H1 (cell line): ENCODE measurements around the gene TECTB. TPM values are rescaled to one million over a fixed set of nuclear protein-coding genes. Genes with fewer than 3 reads are reported as not detected.

ENCODE experiments used
- CTCF ChIA-PET: fragments of 300-600 bp; sonication (Branson Sonifier 250); formaldehyde crosslinking; loops from one replicate; lab custom pipeline; 2021; ENCODE audit not compliant: partially characterized antibody; lab: Charles Lee
- POLR2A ChIA-PET: fragments of 300-600 bp; sonication (Branson Sonifier 250); formaldehyde crosslinking; loops from one replicate; lab custom pipeline; 2021; ENCODE audit warnings: inconsistent platforms; ENCODE audit not compliant: partially characterized antibody; lab: Charles Lee
- DNase-seq, 2 experiments: peaks; one replicate each; pipeline versions ENCODE4 v3.0.0 to v3.0.0-alpha.2; 2010 to 2022; ENCODE audit warnings: low spot score in 2 of 2, low read depth in 1 of 2, mixed read lengths in 1 of 2
- FAIRE-seq: peaks from 2 replicates; lab custom pipeline; 2011; peaks lifted over from hg19 to GRCh38; lab: Jason Lieb, UNC
- H2AFZ ChIP-seq: 2 replicates; pipeline ENCODE4 v1.8.1; 2012; ENCODE audit warnings: low read length, inconsistent platforms
- H2AK5ac ChIP-seq: 2 replicates; pipeline ENCODE4 v1.6.1; 2013; ENCODE audit warnings: low read depth, low read length
- H2BK120ac ChIP-seq: replicated peaks from 2 replicates; pipeline ENCODE3; 2013; ENCODE audit warnings: low read depth, low read length, inconsistent platforms
- H2BK12ac ChIP-seq: 2 replicates; pipeline ENCODE4 v1.6.1; 2013; ENCODE audit warnings: low read depth, low read length
- H2BK15ac ChIP-seq: 2 replicates; pipeline ENCODE4 v1.6.1; 2013; ENCODE audit warnings: low read length
- H2BK20ac ChIP-seq: 2 replicates; pipeline ENCODE4 v1.6.1; 2013; ENCODE audit warnings: low read length
- H2BK5ac ChIP-seq: 2 replicates; pipeline ENCODE4 v1.6.1; 2013; ENCODE audit warnings: low read depth, low read length
- H3K14ac ChIP-seq: 2 replicates; pipeline ENCODE4 v1.6.1; 2013; ENCODE audit warnings: inconsistent platforms; ENCODE audit not compliant: insufficient read length
- H3K18ac ChIP-seq: 2 replicates; pipeline ENCODE4 v1.6.1; 2013; ENCODE audit warnings: low read length; ENCODE audit errors: extremely low read depth
- H3K23ac ChIP-seq: 2 replicates; pipeline ENCODE4 v1.6.1; 2013; ENCODE audit warnings: inconsistent platforms; ENCODE audit not compliant: insufficient read length
- H3K23me2 ChIP-seq: 2 replicates; pipeline ENCODE4 v1.6.1; 2013; ENCODE audit warnings: low read depth, low read length
- H3K27ac ChIP-seq: 2 replicates; pipeline ENCODE4 v1.6.1; 2011; ENCODE audit warnings: low read depth, low read length, inconsistent platforms
- H3K27me3 ChIP-seq, 4 experiments: replicated peaks in 1 of 4; 1 replicate in 1 of 4; 2 replicates in 3 of 4; pipeline versions ENCODE4 v1.6.1 to v1.8.1; 2011 to 2013; ENCODE audit warnings: low read length in 3 of 4, mild to moderate bottlenecking in 3 of 4, inconsistent platforms in 2 of 4, mixed read lengths in 2 of 4, moderate library complexity in 1 of 4; ENCODE audit not compliant: control insufficient read depth in 3 of 4, insufficient read depth in 3 of 4; ENCODE audit errors: extremely low read depth in 1 of 4
- H3K36me3 ChIP-seq, 4 experiments: 2 replicates each; pipeline versions ENCODE4 v1.6.1 to v1.8.1; 2011 to 2013; ENCODE audit warnings: mild to moderate bottlenecking in 4 of 4, low read length in 3 of 4, moderate library complexity in 2 of 4, control low read depth in 1 of 4, inconsistent platforms in 1 of 4; ENCODE audit not compliant: insufficient read depth in 4 of 4, control insufficient read depth in 2 of 4
- H3K4ac ChIP-seq: replicated peaks from 2 replicates; pipeline ENCODE3; 2013; ENCODE audit warnings: low read length, low read depth, mixed read lengths, inconsistent platforms; ENCODE audit not compliant: insufficient read length
- H3K4me1 ChIP-seq, 4 experiments: replicated peaks in 1 of 4; 1 replicate in 1 of 4; 2 replicates in 3 of 4; pipeline versions ENCODE4 v1.6.1 to v1.8.1; 2011 to 2013; ENCODE audit warnings: low read length in 3 of 4, inconsistent platforms in 2 of 4, mixed read lengths in 1 of 4; ENCODE audit not compliant: insufficient read depth in 4 of 4, control insufficient read depth in 3 of 4
- H3K4me2 ChIP-seq, 2 experiments: 2 replicates each; pipeline versions ENCODE4 v1.6.1 to v1.8.1; 2011 to 2013; ENCODE audit warnings: low read depth in 2 of 2, low read length in 2 of 2, control low read depth in 1 of 2, inconsistent platforms in 1 of 2, mild to moderate bottlenecking in 1 of 2; ENCODE audit not compliant: insufficient read depth in 1 of 2
- H3K4me3 ChIP-seq, 4 experiments: fragments of 200-600, 300-600 bp in 1 of 4; sonication (generic), shearing (Covaris generic), sonication (Bioruptor Twin) in 1 of 4; 2 replicates each; pipeline versions ENCODE4 v1.5.1 to v1.8.1; 2011 to 2016; ENCODE audit warnings: low read length in 4 of 4, low read depth in 3 of 4, control low read depth in 2 of 4, inconsistent platforms in 2 of 4, mild to moderate bottlenecking in 2 of 4, mixed read lengths in 1 of 4, moderate library complexity in 1 of 4; ENCODE audit not compliant: insufficient read depth in 2 of 4; ENCODE audit errors: extremely low read depth in 1 of 4
- H3K56ac ChIP-seq: replicated peaks from 2 replicates; pipeline ENCODE3; 2013; ENCODE audit warnings: low read depth, mild to moderate bottlenecking, mixed read lengths, low read length, inconsistent platforms; ENCODE audit not compliant: insufficient read length
- H3K79me1 ChIP-seq: 2 replicates; pipeline ENCODE4 v1.6.1; 2013; ENCODE audit warnings: low read depth, low read length, control low read depth
- H3K79me2 ChIP-seq, 2 experiments: 2 replicates each; pipeline versions ENCODE4 v1.6.1 to v1.8.1; 2012 to 2013; ENCODE audit warnings: low read length in 2 of 2, mild to moderate bottlenecking in 2 of 2, inconsistent platforms in 1 of 2; ENCODE audit not compliant: insufficient read depth in 2 of 2, control insufficient read depth in 1 of 2
- H3K9ac ChIP-seq, 4 experiments: replicated peaks in 1 of 4; 1 replicate in 1 of 4; 2 replicates in 3 of 4; pipeline versions ENCODE4 v1.6.1 to v1.8.1; 2011 to 2013; ENCODE audit warnings: low read depth in 3 of 4, low read length in 3 of 4, control low read depth in 2 of 4, mild to moderate bottlenecking in 2 of 4, moderate library complexity in 2 of 4, inconsistent platforms in 1 of 4; ENCODE audit errors: extremely low read depth in 1 of 4
- H3K9me3 ChIP-seq, 2 experiments: 2 replicates each; pipeline versions ENCODE4 v1.6.1 to v1.8.1; 2012 to 2013; ENCODE audit warnings: mild to moderate bottlenecking in 2 of 2, moderate library complexity in 2 of 2, control low read depth in 1 of 2, inconsistent platforms in 1 of 2, low read depth in 1 of 2, low read length in 1 of 2, mixed read lengths in 1 of 2; ENCODE audit not compliant: insufficient read depth in 2 of 2
- H4K20me1 ChIP-seq, 2 experiments: replicated peaks in 1 of 2; 2 replicates each; pipeline versions ENCODE3 to v1.8.1; 2011 to 2013; ENCODE audit warnings: inconsistent platforms in 2 of 2, low read length in 2 of 2, mild to moderate bottlenecking in 1 of 2; ENCODE audit not compliant: insufficient read depth in 2 of 2, control insufficient read depth in 1 of 2
- H4K5ac ChIP-seq: 2 replicates; pipeline ENCODE4 v1.6.1; 2013; ENCODE audit warnings: low read length, low read depth, mixed read lengths, inconsistent platforms; ENCODE audit not compliant: insufficient read length
- H4K8ac ChIP-seq: 2 replicates; pipeline ENCODE4 v1.8.0; 2013; ENCODE audit warnings: mild to moderate bottlenecking, moderate library complexity, low read length, inconsistent platforms; ENCODE audit not compliant: insufficient read depth; ENCODE audit errors: extremely low read depth
- H4K91ac ChIP-seq: replicated peaks from 2 replicates; pipeline ENCODE3; 2013; ENCODE audit warnings: low read length, mixed read lengths, inconsistent platforms; ENCODE audit not compliant: insufficient read length
- RBBP5 ChIP-seq: IDR thresholded peaks from 2 replicates; pipeline ENCODE4 v1.7.1; 2012; ENCODE audit warnings: low read depth, mild to moderate bottlenecking, inconsistent platforms, low read length, moderate library complexity, borderline replicate concordance
- SIRT6 ChIP-seq: IDR thresholded peaks from one replicate; pipeline ENCODE4 v1.7.1; 2012; ENCODE audit warnings: low read length, inconsistent platforms
- WGBS, 2 experiments: shearing (Covaris generic) in 1 of 2; methylation state at CpG; one replicate each; pipeline versions ENCODE4 v1.1.6 to v1.1.7; 2013 to 2015; ENCODE audit warnings: low lambda C conversion rate in 2 of 2, mixed read lengths in 2 of 2, inconsistent platforms in 1 of 2, low coverage in 1 of 2, missing lambda C conversion rate in 1 of 2; ENCODE audit not compliant: insufficient replicate concordance in 2 of 2, insufficient coverage in 1 of 2, insufficient read length in 1 of 2; ENCODE audit errors: extremely low coverage in 1 of 2, missing lambda C conversion rate in 1 of 2; 5-methylcytosine and 5-hydroxymethylcytosine counted together
- polyA plus RNA-seq, 7 experiments: library from polyadenylated mRNA; depleted of rRNA in 3 of 7; stranded (reverse) in 5 of 7; unstranded in 2 of 7; fragments of >200 nt in 5 of 7; fragments of 200-250 nt in 2 of 7; gene quantifications; 1 replicate in 5 of 7; 2 replicates in 1 of 7; 4 replicates in 1 of 7; pipeline versions ENCODE4 v1.2.1 to v1.2.3, GENCODE V29; 2011 to 2013; ENCODE audit warnings: missing spikeins in 2 of 7, mixed read lengths in 2 of 7
- total RNA-seq: library from RNA; stranded (reverse); fragmentation: NEBNext Ultra II Directional; extraction: Animal tissue kit (Norgen Biotek cat#: 25700); gene quantifications from 2 replicates; pipeline ENCODE4 v1.2.1, GENCODE V29; 2021

The TECTB gene
- total and polyA plus RNA-seq, 2 of the 8 experiments (the other 6 are each of a cell fraction or from before 2014, with no cell fraction given) = not detected

DNA sequence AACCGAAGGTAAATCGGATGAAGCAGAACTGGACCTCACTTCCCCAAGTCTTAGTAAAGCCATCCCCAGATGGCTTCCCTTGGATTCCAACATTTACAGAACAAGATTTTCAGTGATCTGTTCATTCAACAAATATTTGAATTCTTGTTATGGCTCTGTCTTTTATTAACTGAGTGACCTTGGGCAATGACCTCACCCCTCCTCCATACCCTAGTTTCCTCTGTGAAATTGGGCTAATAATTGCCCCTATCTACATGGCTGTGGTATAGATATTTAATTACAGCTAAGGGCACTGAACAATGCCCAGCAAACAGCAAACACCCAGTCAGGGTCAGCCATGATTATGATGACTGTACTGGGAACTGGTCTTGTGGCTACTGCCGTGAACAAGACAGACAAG, 19.1 kb downstream of the TECTB start:
- Histone ChIP-seq H2BK15ac (no peak overlapping the region), H3K4ac (no peak overlapping the region), H3K79me2 (no peaks in the 10 kb centered on the region), H3K56ac (no peak overlapping the region), H2BK120ac (no peak overlapping the region), H2AFZ (no peak overlapping the region), H3K18ac (no peak overlapping the region), H2BK12ac (no peak overlapping the region), H4K20me1 (no peaks in the 10 kb centered on the region), H4K91ac (no peak overlapping the region), H4K8ac (no peak overlapping the region; the same call in 1 of the 2 replicates), H3K79me1 (no peaks in the 10 kb centered on the region), H3K9ac (no peak overlapping the region), H3K9me3 (no peaks in the 10 kb centered on the region), H3K4me2 (no peak overlapping the region), H3K14ac (no peak overlapping the region), H3K27ac (no peak overlapping the region), H3K27me3 (no peaks in the 10 kb centered on the region), H3K4me1 (no peaks in the 10 kb centered on the region), H3K4me3 (no peak overlapping the region), H2AK5ac (no peak overlapping the region), H3K23me2 (peaks cover 2% of the 10 kb centered on the region; the same call in 1 of the 2 replicates), H3K36me3 (no peaks in the 10 kb centered on the region), H2BK20ac (no peak overlapping the region), H4K5ac (no peak overlapping the region)
- DNase-seq (no peak), FAIRE-seq (no peak)
- POLR2A ChIA-PET = interaction anchor here (1.1 kb wide), 1 partner anchor 129 kb away, joined by 3 read pairs; no protein-coding TSS in a partner anchor
- CTCF ChIA-PET = interaction anchor here (1.0 to 2.6 kb wide), 2 partner anchors 11 to 33 kb away, joined by 4 to 8 read pairs; no protein-coding TSS in a partner anchor
- no peak for TF ChIP-seq SIRT6
- TF ChIP-seq RBBP5 = no peak
- TF ChIP-seq, all 59 proteins: peak for 0
- WGBS, 2 experiments = 95% methylated on average over 3 of the region's 3 CpGs; no CpG with 5 or more reads in 1 of the 2 experiments
- Histone ChIP-seq H3K23ac (no peak overlapping the region), H2BK5ac (no peak overlapping the region)
